GM21619 (cell line): ENCODE data around the gene MAF.

Experiments used
- ATAC-seq: cut with Tn5 transposase; IDR thresholded peaks from one replicate; pipeline ENCODE4 v1.9.1; 2021; ENCODE audit not compliant: unreplicated experiment

Gene MAF

GRCh38 chr16:79600638-79601091 is at the start of gene MAF:
Gene MAF, minus strand, starts transcription at chr16:79600737. Its CDS starts 835 bp downstream, at chr16:79599902.
- ATAC-seq: no peak

DNA sequence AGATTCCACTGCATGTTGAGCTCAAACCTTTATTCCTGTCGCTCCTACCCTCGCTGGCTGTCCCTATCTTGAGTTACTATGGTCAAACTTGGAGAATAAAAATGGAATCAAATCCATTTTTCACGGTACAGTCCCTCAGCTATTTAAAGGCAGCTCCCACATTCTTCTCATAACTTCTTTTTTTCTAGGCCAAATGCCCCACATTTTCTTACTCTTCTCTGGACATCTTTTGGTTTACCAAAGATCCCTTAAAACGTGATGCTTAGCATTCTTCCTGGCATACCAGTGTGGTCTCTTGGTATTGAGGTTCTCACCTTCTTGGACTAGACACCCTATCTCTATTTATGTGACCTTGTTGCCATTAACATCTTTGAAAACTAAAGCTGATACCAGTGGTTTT is 48.3 kb upstream of the MAF start:
- no peak for ATAC-seq

GRCh38 chr16:79647586-79647985 is 47.0 kb upstream of the MAF start:
- ATAC-seq: no peak

GRCh38 chr16:79645701-79646100 is 45.2 kb upstream of the MAF start:
- ATAC-seq: no peak

DNA sequence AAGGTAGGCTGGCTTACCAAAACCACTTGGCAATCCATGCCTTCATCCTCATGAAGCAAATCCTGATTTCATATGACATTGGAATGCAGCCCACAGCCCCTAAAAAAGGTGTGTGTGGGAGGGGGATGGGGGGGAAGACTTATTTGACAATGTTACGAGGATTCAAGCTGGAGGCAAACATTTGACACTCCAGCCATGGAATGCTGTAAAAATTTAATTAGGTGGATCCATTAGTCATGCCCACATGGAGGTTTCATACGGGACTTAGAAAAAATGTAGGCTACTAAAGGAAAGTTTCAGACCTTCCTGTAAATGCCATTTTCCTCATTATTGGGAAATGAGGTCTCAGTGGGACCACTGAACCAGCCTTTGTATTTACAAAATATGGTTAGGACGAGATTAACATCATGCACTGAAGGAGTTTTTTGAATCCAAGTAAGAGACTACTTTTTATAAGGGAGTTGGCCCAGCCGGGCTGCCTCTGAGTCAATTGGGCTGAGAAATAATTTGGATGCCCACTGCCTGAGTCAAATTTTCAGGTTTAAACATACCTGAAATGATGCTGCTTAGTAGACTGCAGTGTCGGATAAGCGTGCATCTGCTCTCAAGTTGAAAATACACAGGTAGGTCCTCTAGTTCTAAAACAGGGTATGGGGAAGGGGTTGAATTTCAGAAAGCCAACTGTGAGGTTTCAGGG is 44.6 kb upstream of the MAF start:
- no peak for ATAC-seq

GRCh38 chr16:79642652-79643051 is 42.1 kb upstream of the MAF start:
- ATAC-seq: no peak

- no peak for ATAC-seq
Measured at GRCh38 chr16:79640513-79641360, 40.2 kb upstream of the MAF start.

DNA sequence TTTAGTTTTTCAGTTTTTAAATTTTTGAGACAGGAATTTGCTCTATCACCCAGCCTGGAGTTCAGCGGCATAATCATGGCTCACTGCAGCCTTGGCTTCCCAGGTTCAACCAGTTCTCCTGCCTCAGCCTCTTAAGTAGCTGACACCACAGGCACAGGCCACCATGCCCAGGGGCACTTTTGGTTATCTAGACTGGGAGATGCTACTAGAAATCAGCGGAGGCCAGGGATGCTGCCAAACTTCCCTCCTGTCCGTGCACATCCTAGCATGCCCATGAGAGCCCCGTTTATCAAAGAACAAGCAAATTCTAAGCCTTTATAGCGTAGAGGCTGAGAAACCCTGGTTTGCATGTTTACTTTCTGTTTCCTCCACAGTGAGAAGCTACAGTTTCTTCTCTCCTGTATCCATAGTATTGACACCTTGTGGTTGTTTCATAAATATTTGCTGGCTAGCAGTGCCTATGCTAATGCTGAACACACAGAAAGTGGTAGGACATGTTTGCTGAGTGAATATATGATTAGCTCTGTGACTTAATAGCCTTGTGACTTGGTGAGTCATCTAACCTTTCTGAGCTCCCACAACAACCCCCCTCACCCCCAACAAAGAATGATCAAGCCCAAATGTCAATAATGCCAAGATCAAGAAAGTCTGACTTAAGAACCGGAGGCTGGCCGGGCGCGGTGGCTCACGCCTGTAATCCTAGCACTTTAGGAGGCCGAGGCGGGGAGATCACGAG is 39.2 kb upstream of the MAF start:
- ATAC-seq: no peak

DNA sequence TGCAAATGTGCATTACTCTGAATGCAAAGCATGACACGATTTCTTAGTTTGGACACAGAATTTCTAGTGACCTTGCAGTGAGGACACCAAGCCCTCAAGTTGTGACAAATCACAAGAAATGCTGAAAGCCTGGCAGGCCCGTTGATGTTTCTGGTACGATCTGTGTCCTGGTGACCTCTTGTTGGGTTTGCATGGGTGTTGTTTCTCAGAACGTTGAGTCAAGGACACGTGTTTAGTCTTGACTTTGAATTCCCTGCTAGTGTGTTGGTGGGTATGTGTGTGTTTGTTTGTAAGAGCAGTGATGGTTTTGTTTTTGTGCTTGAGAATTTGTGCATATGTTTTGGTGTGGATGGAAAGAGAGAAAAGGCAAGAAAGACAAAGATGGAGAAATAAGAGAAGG is 37.8 kb upstream of the MAF start:
- ATAC-seq: no peak

DNA sequence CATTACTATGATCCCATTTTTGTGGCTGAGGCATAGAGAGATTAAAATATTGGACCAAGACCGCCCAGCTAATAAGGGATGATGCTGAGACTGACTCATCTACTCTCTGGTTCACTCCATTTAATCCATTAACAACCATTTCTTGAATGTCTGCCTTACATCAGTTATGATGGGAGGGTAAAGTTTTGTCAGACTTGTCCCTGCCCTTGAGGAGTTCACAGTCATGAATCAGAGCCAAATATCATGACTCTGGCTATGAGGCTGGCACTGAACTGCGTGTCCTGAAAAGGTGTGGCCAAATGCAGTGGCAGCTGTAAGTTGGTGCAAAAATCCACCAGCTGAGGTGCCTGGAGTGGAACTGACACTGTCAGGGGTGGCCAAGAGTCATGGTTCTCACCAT is 35.0 kb upstream of the MAF start:
- no peak for ATAC-seq

- ATAC-seq: no peak
Measured at GRCh38 chr16:79634298-79634697, 33.8 kb upstream of the MAF start.

DNA sequence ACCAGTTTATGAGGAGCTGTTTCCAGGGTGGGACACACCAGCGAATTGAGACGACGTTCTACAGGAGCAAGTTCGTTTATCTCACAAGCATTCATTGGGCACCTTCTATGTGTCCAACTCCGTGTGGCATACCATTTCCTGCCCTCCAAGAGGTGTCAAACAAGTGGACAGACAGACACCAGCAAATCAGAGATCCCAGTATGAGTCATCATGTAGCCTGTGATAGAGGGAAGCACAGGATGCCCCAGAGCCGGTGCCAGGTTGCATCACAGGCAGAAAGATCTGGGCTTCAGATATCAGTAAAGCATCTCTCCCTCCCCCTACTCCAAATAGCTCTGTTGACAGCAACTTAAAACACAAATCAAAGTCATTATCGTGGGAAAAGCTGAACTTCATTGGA is 31.8 kb upstream of the MAF start:
- no peak for ATAC-seq

DNA sequence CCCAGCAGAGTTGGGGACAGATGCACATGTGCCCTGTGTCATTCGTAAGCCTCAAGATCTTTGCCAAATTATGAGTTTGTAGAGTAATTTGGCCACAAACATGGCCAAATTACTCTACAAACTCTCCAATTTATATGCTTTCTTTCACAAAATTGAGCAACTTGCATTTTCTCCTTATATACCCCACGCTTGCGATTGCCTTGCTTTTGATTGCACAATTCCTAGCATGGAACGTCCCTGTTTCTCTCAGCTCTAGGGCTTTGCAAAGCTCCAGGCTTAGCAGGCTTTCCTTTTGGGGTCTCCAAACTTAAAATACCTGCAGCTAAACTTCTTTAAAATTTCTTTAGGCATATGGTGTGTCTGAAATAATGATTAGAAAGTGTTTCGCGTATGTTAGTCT is 28.5 kb upstream of the MAF start:
- no peak for ATAC-seq

DNA sequence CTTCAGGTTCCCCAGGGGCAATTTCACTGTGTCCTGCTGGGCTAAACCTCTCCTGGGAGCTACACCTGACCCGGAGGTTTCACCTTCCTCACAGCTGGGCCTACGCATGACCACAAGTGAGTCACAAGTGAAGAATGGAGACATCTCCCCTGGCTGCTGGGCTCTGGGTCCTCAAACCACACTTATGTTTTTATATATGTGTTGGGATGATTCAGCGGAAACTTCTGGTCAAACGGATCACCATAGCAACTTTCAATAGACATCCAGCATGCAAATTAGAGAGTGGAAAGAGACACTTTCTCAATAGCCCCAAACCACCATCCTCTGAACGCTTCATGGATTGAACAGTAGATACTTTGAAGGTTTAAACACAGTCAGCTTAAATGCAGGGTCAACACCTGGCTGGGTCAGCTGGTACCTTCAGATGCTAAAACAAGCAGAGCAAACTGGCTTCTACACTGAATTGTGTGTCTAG is 28.0 kb upstream of the MAF start:
- ATAC-seq: peak; percentile 95

GRCh38 chr16:79627092-79627491 is 26.6 kb upstream of the MAF start:
- ATAC-seq: no peak

GRCh38 chr16:79625738-79626137 is 25.2 kb upstream of the MAF start:
- ATAC-seq: no peak

DNA sequence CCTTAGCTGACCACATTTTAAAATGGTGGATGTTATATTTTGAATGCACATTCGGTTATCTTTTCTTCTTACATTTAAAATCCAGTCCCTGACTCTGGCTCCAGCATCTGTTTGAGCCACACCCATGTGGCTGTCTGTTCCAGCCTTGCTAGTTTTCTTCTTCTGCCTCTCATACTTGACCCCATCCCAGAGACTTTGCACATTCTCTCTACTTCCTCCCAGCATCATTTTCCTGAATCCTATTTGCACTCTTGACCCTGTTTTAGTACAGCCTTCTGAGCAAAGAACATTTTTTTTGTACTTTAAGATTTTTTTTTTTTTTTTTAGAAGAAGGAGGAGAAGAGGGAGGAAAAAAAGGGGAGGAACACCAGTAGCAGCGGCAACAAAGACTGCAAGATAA is 23.3 kb upstream of the MAF start:
- no peak for ATAC-seq

DNA sequence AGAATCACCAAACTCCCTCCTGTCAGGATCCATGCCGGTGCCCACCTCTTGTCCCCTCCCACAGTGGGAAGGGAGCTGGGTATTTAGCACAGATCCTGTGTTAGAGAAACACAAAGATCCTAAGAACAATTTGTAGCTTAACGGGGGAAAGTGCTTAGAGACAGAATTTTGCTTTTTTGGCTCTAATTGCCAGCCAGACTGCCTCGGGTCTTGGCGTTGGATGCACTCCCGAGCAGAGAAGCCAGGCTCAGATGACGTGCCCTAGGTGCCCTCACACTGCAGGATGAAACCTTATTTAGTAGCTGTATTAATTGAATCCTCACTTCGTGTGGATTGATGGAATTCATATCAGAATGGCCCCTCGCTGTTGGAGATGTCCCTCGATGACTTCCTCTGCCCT is 22.5 kb upstream of the MAF start:
- ATAC-seq: no peak

DNA sequence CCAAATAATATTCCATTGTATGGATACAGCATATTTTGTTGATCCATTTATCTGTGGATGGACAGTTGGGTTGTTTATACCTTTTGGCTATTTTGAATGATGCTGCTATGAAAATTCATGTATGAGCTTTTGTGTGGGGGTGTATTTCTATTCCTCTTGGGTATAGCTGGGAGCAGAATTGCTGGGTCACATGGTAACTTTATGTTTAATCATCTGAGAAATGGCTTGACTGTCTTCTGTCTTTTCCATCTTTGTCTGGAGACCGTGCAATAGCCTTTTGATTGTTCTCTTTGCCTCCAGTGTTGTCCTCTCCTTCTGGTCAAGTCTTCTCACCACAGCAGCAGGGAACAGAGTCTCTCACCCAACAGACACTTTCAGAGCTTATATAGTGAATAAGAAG is 20.5 kb upstream of the MAF start:
- no peak for ATAC-seq

DNA sequence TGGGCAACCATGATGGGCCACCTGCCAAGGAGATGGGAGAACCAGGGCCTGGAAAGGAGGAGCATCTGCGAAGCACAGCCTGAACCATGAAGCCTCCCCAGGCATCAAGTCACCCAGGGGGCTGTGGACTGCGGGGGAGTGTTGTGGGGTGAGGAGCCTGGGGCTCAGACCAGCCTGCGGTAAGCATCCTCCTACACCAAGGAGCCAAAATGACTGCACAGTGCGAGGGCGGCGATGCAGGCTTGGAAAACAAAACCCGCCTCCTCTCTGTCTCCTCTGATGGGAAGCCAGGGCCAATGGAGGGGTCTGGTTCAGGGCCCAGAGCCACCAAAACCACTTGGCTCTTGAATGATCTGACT is 18.1 kb upstream of the MAF start:
- ATAC-seq: no peak

DNA sequence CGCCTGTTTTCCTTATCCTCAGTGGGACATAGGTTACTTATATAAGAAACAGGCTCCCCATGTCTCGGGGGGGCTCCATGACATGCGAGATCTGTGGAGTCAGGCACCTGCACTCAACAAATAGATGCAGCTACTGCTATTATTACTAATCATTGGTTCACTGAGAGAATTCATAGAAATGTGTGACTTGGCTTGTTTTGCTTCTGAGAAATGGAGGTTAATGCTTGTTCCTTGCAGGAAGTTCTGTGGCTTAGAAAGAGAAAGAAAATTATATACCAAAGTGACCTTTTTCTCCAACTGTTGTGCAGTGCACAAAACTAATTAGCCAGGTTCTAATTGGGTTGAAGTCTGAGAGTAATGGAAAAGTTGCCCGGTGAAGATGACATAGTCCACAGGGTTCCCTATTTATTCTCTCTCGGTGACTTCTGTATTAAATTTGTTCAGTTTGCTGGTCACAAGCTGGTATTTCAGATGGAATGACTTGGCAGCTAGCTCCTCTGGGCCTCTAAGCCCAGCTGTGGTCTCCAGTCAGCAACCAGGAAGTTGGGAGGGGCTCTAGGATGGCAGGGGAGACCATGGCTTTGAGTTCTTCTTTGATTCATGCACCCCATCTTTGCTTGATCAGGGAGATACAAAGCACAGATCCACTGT is 17.6 kb upstream of the MAF start:
- no peak for ATAC-seq
